Measurements from ENCODE around the gene LRBA.

Gene LRBA

GRCh38 chr4:150477869-150478268 lies 537.2 kb downstream of the LRBA start:
- Histone ChIP-seq H2AFZ (ENCODE audit: low read length) (no peak overlapping the region), H3K27ac (ENCODE audit: low read length) (no peak overlapping the region), H3K9me3 (replicated peaks; ENCODE audit: insufficient read depth, low read length) (no peaks in the 10 kb centered on the region), H3K9me2 (replicated peaks; ENCODE audit: insufficient read depth, low read length) (no peaks in the 10 kb centered on the region), H3K9ac (ENCODE audit: low read length) (no peak overlapping the region), H3F3A (ENCODE audit: insufficient read depth, low read length) (no peaks in the 10 kb centered on the region), H3K27me3 (replicated peaks; ENCODE audit: insufficient read depth, low read length) (no peaks in the 10 kb centered on the region), H3K36me3 (replicated peaks; ENCODE audit: insufficient read depth, low read length) (no peaks in the 10 kb centered on the region), H3K4me3 (ENCODE audit: low read length) (no peak overlapping the region), H3K79me2 (ENCODE audit: low read length) (no peaks in the 10 kb centered on the region), H4K20me1 (ENCODE audit: insufficient read depth, low read length) (no peaks in the 10 kb centered on the region), H3K4me2 (ENCODE audit: low read depth, low read length) (no peak overlapping the region), H3K4me1 (ENCODE audit: low read length) (peaks cover 3% of the 10 kb centered on the region; the same call in 1 of the 2 replicates)
- no peak for DNase-seq
- TF ChIP-seq EZH2 (optimal IDR thresholded peaks at IDR 0.05; ENCODE audit: low read depth, low read length) (no peak), EZH2phosphoT487 (IDR thresholded peaks at IDR 0.05; ENCODE audit: low read length) (no peak), CTCF (IDR thresholded peaks at IDR 0.05; ENCODE audit: low read length) (no peak)

- H3K27me3 ChIP-seq (replicated peaks; ENCODE audit: insufficient read depth, low read length): no peaks in the 10 kb centered on the region
- H4K20me1 ChIP-seq (ENCODE audit: insufficient read depth, low read length): no peaks in the 10 kb centered on the region
- H3K27ac ChIP-seq (ENCODE audit: low read length): no peak overlapping the region
- H3K9me3 ChIP-seq (replicated peaks; ENCODE audit: insufficient read depth, low read length): no peaks in the 10 kb centered on the region
- H3K36me3 ChIP-seq (replicated peaks; ENCODE audit: insufficient read depth, low read length): no peaks in the 10 kb centered on the region
- no peak for DNase-seq
- no peaks in the 10 kb centered on the region for H3K79me2 ChIP-seq (ENCODE audit: low read length)
- TF ChIP-seq CTCF (IDR thresholded peaks at IDR 0.05; ENCODE audit: low read length): no peak
- no peak for TF ChIP-seq EZH2 (optimal IDR thresholded peaks at IDR 0.05; ENCODE audit: low read depth, low read length)
- no peak for TF ChIP-seq EZH2phosphoT487 (IDR thresholded peaks at IDR 0.05; ENCODE audit: low read length)
- no peak overlapping the region for H3K4me2 ChIP-seq (ENCODE audit: low read depth, low read length)
- no peaks in the 10 kb centered on the region for H3F3A ChIP-seq (ENCODE audit: insufficient read depth, low read length)
- no peak overlapping the region for H3K9ac ChIP-seq (ENCODE audit: low read length)
- no peaks in the 10 kb centered on the region for H3K9me2 ChIP-seq (replicated peaks; ENCODE audit: insufficient read depth, low read length)
- H2AFZ ChIP-seq (ENCODE audit: low read length): no peak overlapping the region
- H3K4me3 ChIP-seq (ENCODE audit: low read length): no peak overlapping the region
- H3K4me1 ChIP-seq (ENCODE audit: low read length): peaks cover 3% of the 10 kb centered on the region; the same call in 1 of the 2 replicates
Observed at GRCh38 chr4:150476776-150477175, 538.3 kb downstream of the LRBA start.

GRCh38 chr4:150475763-150476162 lies 539.3 kb downstream of the LRBA start:
- Histone ChIP-seq H3K79me2 (ENCODE audit: low read length) (no peaks in the 10 kb centered on the region), H3K9me2 (replicated peaks; ENCODE audit: insufficient read depth, low read length) (no peaks in the 10 kb centered on the region), H3K36me3 (replicated peaks; ENCODE audit: insufficient read depth, low read length) (no peaks in the 10 kb centered on the region), H3K9me3 (replicated peaks; ENCODE audit: insufficient read depth, low read length) (no peaks in the 10 kb centered on the region), H3K4me1 (ENCODE audit: low read length) (peaks cover 3% of the 10 kb centered on the region; the same call in 1 of the 2 replicates), H3K27ac (ENCODE audit: low read length) (no peak overlapping the region), H4K20me1 (ENCODE audit: insufficient read depth, low read length) (no peaks in the 10 kb centered on the region), H3F3A (ENCODE audit: insufficient read depth, low read length) (no peaks in the 10 kb centered on the region), H3K4me2 (ENCODE audit: low read depth, low read length) (no peak overlapping the region), H3K9ac (ENCODE audit: low read length) (no peak overlapping the region), H3K27me3 (replicated peaks; ENCODE audit: insufficient read depth, low read length) (no peaks in the 10 kb centered on the region), H2AFZ (ENCODE audit: low read length) (no peak overlapping the region), H3K4me3 (ENCODE audit: low read length) (no peak overlapping the region)
- no peak for DNase-seq
- TF ChIP-seq CTCF (IDR thresholded peaks at IDR 0.05; ENCODE audit: low read length) (no peak), EZH2 (optimal IDR thresholded peaks at IDR 0.05; ENCODE audit: low read depth, low read length) (no peak), EZH2phosphoT487 (IDR thresholded peaks at IDR 0.05; ENCODE audit: low read length) (no peak)

All from MM.1S (cell line).